Panc1 (cell line): ENCODE data around the gene HOXD11.

Experiments
- POLR2AphosphoS5 ChIP-seq: IDR thresholded peaks from 2 replicates; pipeline ENCODE4 v1.6.1; 2012; ENCODE audit warnings: mild to moderate bottlenecking, low read depth, low read length, moderate library complexity
- TCF7L2 ChIP-seq: IDR thresholded peaks from 2 replicates; pipeline ENCODE4 v1.6.1; 2011; ENCODE audit warnings: mild to moderate bottlenecking, low read depth, low read length, inconsistent platforms
- TF ChIP-seq, protein P1 (sequence below): fragments of 450-650 bp; IDR thresholded peaks from 2 replicates; pipeline ENCODE4 v1.5.1; 2017; ENCODE audit warnings: mild to moderate bottlenecking
- TF ChIP-seq, protein P2 (sequence below), 2 experiments: IDR thresholded peaks; 2 replicates each; pipeline ENCODE4 v1.6.1; 2011 to 2012; ENCODE audit warnings: low read depth in 2 of 2, control low read depth in 1 of 2, low read length in 1 of 2, mild to moderate bottlenecking in 1 of 2, moderate library complexity in 1 of 2; ENCODE audit not compliant: insufficient read depth in 1 of 2

DNA sequence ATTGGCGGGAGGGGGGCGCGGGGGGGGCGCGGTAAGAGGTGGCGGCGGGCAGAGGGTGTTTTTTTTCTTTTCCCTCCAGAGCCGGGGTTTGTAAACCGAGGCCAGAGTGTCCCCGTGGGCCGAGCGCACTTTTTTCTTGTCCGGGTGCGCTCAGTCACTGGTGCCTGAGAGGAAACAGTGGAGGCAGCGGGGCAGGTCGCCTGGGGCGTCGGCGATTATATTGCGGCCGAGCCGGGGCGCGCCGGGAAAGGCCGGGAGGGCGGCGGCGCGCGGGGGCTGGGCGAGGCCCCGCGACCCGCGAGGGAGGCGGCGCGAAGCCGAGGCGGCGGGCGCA lies 22.7 kb downstream of the HOXD11 start:
- TF ChIP-seq, protein P1, sequence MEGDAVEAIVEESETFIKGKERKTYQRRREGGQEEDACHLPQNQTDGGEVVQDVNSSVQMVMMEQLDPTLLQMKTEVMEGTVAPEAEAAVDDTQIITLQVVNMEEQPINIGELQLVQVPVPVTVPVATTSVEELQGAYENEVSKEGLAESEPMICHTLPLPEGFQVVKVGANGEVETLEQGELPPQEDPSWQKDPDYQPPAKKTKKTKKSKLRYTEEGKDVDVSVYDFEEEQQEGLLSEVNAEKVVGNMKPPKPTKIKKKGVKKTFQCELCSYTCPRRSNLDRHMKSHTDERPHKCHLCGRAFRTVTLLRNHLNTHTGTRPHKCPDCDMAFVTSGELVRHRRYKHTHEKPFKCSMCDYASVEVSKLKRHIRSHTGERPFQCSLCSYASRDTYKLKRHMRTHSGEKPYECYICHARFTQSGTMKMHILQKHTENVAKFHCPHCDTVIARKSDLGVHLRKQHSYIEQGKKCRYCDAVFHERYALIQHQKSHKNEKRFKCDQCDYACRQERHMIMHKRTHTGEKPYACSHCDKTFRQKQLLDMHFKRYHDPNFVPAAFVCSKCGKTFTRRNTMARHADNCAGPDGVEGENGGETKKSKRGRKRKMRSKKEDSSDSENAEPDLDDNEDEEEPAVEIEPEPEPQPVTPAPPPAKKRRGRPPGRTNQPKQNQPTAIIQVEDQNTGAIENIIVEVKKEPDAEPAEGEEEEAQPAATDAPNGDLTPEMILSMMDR = no peak
- TF ChIP-seq POLR2AphosphoS5 (no peak), TCF7L2 (no peak)
- TF ChIP-seq, protein P2, sequence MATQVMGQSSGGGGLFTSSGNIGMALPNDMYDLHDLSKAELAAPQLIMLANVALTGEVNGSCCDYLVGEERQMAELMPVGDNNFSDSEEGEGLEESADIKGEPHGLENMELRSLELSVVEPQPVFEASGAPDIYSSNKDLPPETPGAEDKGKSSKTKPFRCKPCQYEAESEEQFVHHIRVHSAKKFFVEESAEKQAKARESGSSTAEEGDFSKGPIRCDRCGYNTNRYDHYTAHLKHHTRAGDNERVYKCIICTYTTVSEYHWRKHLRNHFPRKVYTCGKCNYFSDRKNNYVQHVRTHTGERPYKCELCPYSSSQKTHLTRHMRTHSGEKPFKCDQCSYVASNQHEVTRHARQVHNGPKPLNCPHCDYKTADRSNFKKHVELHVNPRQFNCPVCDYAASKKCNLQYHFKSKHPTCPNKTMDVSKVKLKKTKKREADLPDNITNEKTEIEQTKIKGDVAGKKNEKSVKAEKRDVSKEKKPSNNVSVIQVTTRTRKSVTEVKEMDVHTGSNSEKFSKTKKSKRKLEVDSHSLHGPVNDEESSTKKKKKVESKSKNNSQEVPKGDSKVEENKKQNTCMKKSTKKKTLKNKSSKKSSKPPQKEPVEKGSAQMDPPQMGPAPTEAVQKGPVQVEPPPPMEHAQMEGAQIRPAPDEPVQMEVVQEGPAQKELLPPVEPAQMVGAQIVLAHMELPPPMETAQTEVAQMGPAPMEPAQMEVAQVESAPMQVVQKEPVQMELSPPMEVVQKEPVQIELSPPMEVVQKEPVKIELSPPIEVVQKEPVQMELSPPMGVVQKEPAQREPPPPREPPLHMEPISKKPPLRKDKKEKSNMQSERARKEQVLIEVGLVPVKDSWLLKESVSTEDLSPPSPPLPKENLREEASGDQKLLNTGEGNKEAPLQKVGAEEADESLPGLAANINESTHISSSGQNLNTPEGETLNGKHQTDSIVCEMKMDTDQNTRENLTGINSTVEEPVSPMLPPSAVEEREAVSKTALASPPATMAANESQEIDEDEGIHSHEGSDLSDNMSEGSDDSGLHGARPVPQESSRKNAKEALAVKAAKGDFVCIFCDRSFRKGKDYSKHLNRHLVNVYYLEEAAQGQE (IDR thresholded peaks at IDR 0.05; ENCODE audit: insufficient read depth in 1 of 2, low read depth in 2 of 2, low read length in 1 of 2) = no peak
